ENCODE measurements around the gene SIDT1.

SIDT1 gene

DNA sequence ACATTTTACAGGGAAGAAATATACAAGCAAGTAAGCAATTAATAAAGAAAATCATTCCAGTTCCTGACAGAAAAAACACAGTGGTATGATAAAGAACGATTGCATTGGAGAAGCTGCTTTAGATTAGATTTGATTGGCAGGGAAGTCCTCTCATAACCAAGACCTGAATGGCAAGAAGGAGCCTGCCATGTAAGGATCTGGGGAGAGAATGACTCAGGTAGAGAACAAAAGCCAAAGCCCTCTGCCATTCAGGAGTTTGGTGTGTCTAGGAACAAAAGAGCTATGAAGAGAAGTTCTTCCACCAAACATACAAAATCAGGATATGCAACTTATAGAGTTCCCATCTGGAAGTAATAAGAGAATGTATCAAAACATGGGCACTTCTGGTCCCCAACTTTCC, 57.6 kb downstream of the SIDT1 start:
- H3K36me3 ChIP-seq (ENCODE audit: low read length): no peaks in the 10 kb centered on the region
- H3K9ac ChIP-seq (ENCODE audit: low read length): no peak overlapping the region
- H4K20me1 ChIP-seq (ENCODE audit: low read depth, low read length): no peaks in the 10 kb centered on the region
- H3K4me2 ChIP-seq (ENCODE audit: low read depth, low read length, poor library complexity, severe bottlenecking): no peak overlapping the region
- no peak overlapping the region for H3K27ac ChIP-seq (ENCODE audit: low read depth, low read length)
- no peak for TF ChIP-seq CTCF (IDR thresholded peaks at IDR 0.05; ENCODE audit: insufficient read depth, low read length, poor library complexity, severe bottlenecking)
- TF ChIP-seq EZH2phosphoT487 (conservative IDR thresholded peaks at IDR 0.05; ENCODE audit: low read length): no peak
- no peaks in the 10 kb centered on the region for H3K9me3 ChIP-seq (ENCODE audit: insufficient read depth, low read length)
- no peak overlapping the region for H2AFZ ChIP-seq (ENCODE audit: low read depth, low read length, severe bottlenecking)
- H3K9me2 ChIP-seq (replicated peaks; ENCODE audit: insufficient read depth, low read length): no peaks in the 10 kb centered on the region
- H3K27me3 ChIP-seq (ENCODE audit: low read length): no peaks in the 10 kb centered on the region
- H3K4me3 ChIP-seq (ENCODE audit: insufficient read depth, low read length, poor library complexity, severe bottlenecking): no peak overlapping the region
- no peaks in the 10 kb centered on the region for H3K79me2 ChIP-seq (ENCODE audit: insufficient read depth, low read length)
- H3F3A ChIP-seq (ENCODE audit: insufficient read depth): no peaks in the 10 kb centered on the region

- Histone ChIP-seq H3K4me3 (ENCODE audit: insufficient read depth, low read length, poor library complexity, severe bottlenecking) (no peak overlapping the region), H3K9me2 (replicated peaks; ENCODE audit: insufficient read depth, low read length) (no peaks in the 10 kb centered on the region), H2AFZ (ENCODE audit: low read depth, low read length, severe bottlenecking) (no peak overlapping the region), H3K36me3 (ENCODE audit: low read length) (no peaks in the 10 kb centered on the region), H3K79me2 (ENCODE audit: insufficient read depth, low read length) (no peaks in the 10 kb centered on the region), H3K27me3 (ENCODE audit: low read length) (no peaks in the 10 kb centered on the region), H3F3A (ENCODE audit: insufficient read depth) (no peaks in the 10 kb centered on the region), H3K9ac (ENCODE audit: low read length) (no peak overlapping the region), H4K20me1 (ENCODE audit: low read depth, low read length) (no peaks in the 10 kb centered on the region), H3K9me3 (ENCODE audit: insufficient read depth, low read length) (no peaks in the 10 kb centered on the region), H3K4me2 (ENCODE audit: low read depth, low read length, poor library complexity, severe bottlenecking) (no peak overlapping the region), H3K27ac (ENCODE audit: low read depth, low read length) (no peak overlapping the region)
- TF ChIP-seq CTCF (IDR thresholded peaks at IDR 0.05; ENCODE audit: insufficient read depth, low read length, poor library complexity, severe bottlenecking): no peak
- no peak for TF ChIP-seq EZH2phosphoT487 (conservative IDR thresholded peaks at IDR 0.05; ENCODE audit: low read length)
Observed at GRCh38 chr3:113590983-113591382, 58.6 kb downstream of the SIDT1 start.

GRCh38 chr3:113594066-113594465, 61.7 kb downstream of the SIDT1 start:
- no peaks in the 10 kb centered on the region for H3K9me2 ChIP-seq (replicated peaks; ENCODE audit: insufficient read depth, low read length)
- no peak overlapping the region for H2AFZ ChIP-seq (ENCODE audit: low read depth, low read length, severe bottlenecking)
- TF ChIP-seq EZH2phosphoT487 (conservative IDR thresholded peaks at IDR 0.05; ENCODE audit: low read length) (no peak), CTCF (IDR thresholded peaks at IDR 0.05; ENCODE audit: insufficient read depth, low read length, poor library complexity, severe bottlenecking) (no peak)
- no peaks in the 10 kb centered on the region for H3K27me3 ChIP-seq (ENCODE audit: low read length)
- H3K4me2 ChIP-seq (ENCODE audit: low read depth, low read length, poor library complexity, severe bottlenecking): no peak overlapping the region
- no peaks in the 10 kb centered on the region for H4K20me1 ChIP-seq (ENCODE audit: low read depth, low read length)
- H3K9ac ChIP-seq (ENCODE audit: low read length): no peak overlapping the region
- H3K36me3 ChIP-seq (ENCODE audit: low read length): no peaks in the 10 kb centered on the region
- no peak overlapping the region for H3K27ac ChIP-seq (ENCODE audit: low read depth, low read length)
- no peaks in the 10 kb centered on the region for H3K9me3 ChIP-seq (ENCODE audit: insufficient read depth, low read length)
- H3K4me3 ChIP-seq (ENCODE audit: insufficient read depth, low read length, poor library complexity, severe bottlenecking): no peak overlapping the region
- H3K79me2 ChIP-seq (ENCODE audit: insufficient read depth, low read length): no peaks in the 10 kb centered on the region
- no peaks in the 10 kb centered on the region for H3F3A ChIP-seq (ENCODE audit: insufficient read depth)

All from SU-DHL-6 (cell line).